GM19324 (cell line): ENCODE measurements around the gene CAMK2G.

Experiments used
- ATAC-seq: cut with Tn5 transposase; IDR thresholded peaks from one replicate; pipeline ENCODE4 v1.9.1; 2021; ENCODE audit warnings: mild to moderate bottlenecking, moderate library complexity; ENCODE audit not compliant: unreplicated experiment, low FRiP score

The CAMK2G gene

DNA sequence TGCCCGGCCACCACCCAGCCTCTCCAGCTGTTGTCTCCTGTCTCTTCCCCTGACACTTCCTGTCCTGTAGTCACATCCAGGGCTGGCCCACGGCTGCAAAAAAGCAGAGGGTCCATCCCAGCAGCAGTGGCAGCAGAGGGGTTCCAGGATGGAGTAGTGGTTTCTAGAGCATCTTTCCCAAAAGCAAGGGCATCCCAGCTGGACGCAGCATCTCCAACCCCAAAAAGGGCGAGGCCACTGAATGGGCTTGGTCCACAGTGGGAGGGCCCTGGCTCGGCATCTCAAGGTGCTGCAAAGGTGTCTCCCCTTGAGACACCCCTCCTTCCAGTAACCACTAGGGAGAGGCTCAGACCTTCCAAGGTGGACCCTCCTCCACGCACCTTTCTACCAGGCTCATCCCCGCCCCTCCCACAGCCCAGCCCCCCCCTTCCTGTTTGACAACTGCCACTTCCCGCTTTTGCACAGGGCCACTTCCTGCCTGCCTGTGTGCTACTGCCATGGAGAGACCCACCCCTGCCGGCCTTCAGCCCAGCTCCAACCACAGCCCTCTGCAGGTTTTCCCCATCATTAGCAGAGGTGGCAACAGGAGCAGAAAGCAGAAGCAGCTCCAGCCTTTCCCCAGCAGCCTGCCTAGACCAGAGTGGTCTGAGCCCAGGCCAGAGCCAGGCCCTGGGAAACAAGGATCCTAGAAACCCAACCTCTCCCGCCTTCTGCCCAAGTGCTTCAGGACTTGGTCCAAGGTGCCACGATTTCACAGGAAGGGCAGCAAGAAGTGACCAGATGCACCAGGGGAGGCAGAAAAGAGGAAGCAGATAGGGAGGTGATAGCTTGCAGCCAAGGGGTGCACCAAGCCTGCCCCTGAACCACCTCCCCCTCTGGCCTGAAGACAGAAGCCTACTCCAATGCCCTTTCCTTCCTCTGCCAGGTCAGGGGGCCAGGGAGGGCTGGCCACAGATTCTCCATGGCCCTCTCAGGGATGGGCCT lies 8.6 kb downstream of the CAMK2G start:
- ATAC-seq = peak; percentile 47

DNA sequence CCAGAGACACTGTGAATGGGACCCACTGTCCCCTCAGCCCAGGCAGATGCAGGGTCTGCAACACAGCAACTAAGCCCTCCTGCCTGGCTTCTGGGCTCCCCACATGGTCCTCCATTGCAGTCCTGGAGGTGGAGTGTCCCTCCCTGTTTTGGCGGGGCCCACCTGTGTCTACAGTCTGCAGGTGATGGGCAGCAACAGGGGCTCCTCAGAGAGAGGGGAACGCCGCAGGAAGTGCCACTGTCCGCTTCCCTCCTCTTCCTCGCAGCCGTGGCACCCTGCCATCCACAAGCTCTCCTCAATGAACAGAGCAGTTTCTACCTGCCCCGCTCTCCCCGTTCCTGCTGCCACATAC lies 9.3 kb downstream of the CAMK2G start:
- no peak for ATAC-seq

DNA sequence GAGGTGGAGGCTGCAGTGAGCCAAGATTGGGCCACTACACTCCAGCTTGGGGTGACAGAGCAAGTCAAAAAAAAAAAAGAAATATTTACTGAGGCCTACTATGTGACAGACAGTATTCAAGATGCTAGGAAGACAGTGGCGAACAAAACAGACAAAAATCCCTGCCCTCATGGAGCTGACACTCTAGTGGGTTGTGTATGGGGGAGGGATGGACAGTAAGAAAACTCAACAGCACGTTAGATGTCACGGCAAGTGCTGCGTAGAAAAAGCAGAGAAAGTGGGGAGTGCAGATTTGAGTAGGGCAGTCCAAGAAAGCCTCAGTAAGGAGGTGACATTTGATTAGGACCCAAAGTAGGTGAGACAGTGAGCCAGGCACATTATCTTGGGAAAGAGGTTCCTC lies 10.1 kb downstream of the CAMK2G start:
- no peak for ATAC-seq

DNA sequence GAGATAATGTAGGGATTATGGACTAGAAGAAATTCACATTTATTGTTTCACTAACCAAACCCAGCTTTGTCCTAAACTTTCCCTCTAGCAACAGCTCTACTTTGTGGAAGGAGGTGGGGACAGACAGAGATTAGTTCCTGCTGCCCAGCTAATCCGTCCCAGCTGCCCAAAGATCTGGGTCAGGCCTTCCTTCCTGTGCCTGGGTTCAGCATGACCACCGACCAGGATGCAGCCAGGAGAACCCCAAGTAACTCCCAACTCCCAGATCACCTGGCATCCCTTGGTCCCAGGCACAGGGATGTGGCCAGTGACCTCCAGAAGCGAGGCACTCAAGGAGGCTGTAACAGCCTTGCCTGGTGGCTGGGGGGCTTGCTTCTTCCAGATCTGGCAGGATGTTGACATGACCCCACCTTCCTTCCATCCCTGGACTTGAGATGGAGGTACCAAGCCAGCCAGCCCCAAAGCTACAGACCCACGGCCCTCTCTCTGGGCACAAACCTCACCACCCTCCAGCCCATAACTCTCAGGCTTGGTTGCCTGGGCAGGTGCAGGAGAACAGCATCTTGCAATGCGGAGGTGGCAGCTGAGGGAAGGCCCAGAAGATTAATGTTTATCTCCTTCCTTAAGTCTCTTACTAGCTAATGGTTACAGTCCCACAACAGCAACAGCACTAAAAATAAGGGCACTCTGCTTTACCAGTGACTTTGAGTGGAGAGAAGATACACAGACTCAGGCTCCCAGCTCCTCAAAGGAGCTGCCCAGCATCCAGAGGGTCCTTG lies 11.1 kb downstream of the CAMK2G start:
- no peak for ATAC-seq

DNA sequence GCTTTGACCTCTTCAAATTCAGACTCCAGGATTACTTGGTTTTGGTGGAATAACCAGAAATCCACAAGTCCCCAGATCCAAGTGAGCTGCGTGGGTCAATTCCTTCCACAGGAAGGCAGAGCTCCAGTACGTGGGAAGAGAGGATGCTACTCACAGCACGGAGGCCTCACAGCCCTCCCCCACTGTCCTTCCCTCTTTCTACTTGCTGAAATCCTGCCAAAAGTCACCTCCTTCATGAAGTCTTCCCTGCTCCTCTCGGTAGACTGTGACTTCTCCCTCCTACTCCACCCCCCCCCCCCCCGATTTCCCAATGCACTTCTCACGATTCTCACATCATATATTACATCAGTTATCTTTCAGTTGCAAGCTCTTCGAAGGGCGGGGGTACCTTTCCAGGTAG lies 12.3 kb downstream of the CAMK2G start:
- no peak for ATAC-seq

DNA sequence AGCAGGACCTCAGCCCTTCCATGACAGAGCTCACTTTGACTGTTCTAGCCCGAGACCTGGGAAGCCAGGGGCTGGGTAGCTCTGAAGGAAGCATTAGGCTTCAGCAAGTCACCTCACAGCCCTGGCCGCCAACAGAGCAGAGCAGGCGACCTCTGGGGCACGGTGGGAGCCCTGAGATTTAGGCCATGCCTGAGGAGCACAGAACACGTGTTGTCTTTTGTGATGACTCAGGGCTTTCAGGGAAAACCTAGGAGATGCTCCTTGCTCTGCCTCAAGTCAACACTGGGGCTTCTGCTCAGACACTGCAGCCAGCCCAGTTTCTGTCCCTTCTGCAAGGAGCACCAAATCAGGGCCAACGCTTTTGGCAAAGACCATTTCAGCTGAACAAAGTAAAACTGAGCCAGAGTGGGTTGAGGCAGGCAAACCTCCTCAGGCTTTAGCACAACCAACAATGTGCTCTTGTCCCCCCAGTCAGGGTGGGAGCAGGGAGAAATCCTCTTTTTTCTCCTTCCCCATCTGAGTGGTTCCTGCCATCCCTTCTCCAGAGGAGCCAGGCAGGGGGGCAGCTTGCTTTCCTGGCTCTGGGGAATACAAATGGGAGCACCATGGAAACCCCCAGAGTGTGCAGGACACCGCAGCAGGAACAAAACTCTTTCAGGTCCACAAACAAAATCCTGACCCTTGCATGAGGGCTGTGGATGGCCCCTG lies 14.4 kb downstream of the CAMK2G start:
- no peak for ATAC-seq

DNA sequence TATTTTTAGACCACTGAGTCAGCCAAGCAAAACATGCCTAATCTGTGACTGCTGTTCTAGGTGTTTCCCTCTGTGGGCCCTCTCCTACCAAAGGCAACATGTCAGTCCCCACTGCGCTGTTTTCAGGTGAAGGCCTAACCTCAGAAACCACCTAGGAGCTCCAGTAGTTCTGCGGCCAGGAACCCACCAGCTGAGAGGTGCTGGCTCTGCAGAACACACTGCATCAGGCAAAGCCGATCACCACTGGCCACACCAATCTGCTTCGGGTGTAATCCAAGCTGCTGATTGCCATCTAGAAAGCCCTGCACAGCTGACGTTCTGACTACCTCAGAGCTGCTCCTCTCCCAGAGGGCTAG lies 14.9 kb downstream of the CAMK2G start:
- no peak for ATAC-seq

DNA sequence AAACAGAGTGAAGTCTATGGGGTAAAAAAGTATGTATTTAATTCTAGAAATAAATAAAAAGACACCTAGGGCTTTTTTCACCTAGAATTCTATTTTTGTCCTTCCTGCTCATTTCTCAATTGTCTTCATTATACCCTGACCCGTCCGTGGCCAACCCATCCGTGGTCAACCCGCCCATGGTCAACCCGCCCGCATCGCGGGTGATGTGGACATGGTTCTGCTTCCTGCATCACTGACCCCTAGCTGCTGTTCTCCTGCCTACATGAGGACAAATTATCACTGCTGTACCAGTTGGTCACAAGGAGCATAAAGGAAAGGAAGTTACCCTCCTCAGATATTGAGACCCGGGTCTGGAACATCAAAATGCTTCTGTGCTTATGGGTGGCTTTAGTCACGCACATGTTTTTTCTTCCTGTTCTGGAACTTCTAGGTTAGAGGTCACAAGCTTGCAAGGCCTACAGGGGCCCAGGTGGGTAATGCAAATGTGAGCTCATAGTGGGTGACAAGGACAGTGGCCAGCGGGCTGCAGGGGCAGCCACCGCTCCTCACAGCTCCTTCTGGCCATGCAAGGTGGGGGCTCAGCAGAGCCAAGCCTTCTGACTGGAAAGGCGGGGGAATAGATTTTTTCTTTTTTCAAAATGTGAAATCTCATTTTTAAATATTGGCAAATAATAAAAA lies 15.5 kb downstream of the CAMK2G start:
- no peak for ATAC-seq

DNA sequence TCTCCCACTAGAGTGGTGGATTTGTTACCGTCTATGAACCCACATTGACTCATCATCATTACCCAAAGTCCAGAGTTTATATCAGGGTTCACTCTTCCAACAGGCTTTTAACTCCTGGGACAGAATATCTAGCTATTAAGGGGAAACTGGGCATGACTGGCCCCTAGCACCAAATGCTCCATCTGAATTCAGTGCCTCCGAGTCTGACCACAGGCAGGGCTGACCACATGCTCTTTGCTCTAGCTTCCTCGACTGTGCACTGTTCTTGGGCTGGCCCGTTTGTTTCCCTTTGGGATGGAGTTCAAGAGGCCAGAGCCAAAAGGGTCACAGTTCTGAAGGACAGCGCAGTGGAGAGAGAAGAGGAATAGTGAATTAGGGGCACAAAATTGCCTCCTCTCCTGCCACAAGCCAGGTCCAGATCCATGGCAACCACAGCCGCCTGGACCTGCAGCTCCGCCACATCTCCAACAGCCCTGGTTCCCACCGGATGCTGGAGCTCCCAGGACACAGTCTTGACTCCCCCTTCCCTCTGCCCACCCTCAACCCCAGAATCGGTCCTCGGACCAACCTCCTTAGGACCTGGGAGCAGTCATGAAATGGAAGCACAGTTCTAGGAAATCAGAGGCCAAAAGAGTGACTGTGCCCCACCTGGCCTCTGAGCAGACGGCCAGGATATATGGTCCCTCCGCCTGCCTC lies 16.2 kb downstream of the CAMK2G start:
- ATAC-seq = no peak

DNA sequence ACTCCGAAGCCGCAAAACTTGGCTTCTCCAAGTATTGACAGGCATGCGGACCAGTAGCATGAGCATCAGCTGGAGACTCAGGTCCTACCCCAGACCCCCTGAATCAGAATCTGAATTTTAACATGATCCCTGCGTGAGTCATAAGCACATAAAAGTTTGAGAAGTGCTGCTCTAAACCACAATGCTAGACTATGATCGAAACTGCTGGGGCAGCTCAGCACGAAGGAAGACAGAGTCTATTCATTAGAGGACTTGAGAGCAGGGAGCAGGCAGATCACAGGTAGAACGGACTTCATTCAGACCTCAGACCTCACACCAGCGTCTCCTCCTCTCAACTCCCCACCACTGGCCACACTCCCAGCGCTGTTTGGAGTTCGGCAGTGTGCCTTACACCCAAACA lies 16.9 kb downstream of the CAMK2G start:
- no peak for ATAC-seq

DNA sequence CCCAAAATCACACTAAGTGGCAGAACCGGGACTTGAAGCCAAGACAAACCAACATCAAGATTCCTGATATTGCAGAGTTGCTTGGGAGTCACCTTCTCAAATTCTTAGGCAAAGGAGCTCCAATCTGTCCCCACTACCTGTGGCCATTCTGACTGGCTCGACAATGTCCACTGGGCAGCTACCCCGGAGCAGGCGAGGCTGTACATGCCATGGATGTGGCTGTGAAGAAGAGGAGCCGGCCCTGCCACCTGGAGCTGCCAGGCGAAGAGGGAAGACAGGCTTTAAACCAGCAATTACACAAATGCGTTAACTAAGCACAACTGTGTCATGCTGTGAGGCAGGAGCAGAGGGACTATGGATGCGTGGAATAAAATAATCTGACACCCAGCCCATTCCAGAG lies 18.1 kb downstream of the CAMK2G start:
- no peak for ATAC-seq

DNA sequence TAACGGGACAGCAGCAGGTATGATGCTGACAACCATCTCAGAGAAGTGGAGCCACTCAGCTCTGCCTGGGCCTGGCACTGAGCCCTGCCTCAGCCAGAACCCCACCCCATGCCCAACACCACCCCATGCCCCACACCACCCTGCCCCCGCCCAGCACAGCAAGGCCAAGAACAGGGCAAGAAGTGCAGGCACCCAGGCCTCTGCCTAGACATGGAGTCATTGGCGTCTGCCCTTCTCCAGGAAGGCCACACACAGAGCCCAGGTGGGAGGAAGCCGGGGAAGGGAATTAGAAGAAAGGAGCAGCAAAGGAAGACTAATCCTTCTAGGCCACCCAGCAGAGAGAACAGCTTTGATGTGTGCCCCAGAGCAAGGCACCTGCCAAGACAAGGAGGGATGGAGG lies 18.9 kb downstream of the CAMK2G start:
- no peak for ATAC-seq

DNA sequence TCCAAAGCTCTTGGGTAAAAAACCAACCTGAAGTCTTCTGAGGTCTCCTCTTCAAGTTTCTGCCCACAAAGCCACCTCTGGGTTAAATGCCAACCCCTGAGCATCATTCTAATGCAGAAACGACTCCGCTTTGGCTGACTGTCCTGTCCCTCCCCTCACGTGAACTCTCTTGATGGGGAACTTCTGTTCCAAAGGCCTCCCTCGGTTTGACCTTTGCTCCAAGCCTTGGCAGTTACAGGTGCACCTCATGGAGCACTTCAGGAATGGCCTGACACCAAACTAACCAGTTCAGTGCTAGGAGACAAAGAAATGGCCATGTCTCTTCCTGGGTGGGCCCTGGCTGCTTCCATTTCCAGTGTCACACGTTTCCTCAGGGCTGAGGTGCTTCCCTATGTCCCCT lies 20.0 kb downstream of the CAMK2G start:
- no peak for ATAC-seq

DNA sequence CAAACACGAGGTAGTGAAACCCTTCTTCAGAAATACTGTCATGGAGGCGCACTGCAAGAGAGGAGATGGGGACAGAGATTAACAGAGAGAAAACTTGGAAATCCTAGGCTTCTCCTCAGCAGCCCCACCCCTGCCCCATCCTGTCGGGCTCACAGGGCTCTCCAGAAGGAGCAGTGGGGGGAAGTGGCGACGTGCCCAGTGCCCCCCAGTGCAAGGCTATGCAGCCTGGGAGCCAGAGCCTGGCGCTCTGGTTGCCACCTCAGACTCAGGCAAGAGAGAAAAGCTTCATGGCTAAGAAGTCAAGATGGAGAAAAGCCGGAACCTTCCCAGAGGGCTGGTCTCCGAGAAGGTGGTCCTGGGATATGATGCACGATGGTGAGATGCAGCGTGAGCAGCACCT lies 21.2 kb downstream of the CAMK2G start:
- ATAC-seq = no peak

DNA sequence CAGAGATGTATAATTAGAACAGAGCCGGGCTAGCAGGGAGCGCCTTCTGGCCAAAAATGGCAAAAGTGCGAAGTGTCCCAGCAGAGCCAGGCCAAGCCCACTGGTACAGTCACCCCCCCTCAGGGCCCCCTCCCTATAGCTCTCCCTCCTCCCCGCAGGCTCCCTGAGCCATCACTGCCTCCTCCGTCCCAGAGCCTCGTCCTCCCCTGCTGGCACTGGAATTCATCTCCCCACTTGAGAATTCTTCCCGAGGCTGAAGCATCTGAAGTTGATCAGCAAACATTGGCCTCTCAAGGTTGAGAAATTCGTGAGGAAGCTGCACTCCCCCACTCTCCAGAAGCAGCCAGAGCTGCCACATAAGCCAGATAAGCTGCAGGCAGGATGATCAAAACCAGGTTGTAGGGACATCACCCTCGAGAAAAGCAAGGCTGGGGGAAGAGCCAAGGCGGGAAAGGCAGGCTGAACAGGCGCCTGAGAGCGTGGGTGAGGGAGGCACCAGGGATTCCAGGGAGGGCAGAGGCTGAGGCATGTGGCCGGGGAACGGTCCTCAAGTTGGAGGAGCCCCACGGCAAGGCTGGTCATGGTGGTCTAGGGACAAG lies 23.4 kb downstream of the CAMK2G start:
- ATAC-seq = no peak

DNA sequence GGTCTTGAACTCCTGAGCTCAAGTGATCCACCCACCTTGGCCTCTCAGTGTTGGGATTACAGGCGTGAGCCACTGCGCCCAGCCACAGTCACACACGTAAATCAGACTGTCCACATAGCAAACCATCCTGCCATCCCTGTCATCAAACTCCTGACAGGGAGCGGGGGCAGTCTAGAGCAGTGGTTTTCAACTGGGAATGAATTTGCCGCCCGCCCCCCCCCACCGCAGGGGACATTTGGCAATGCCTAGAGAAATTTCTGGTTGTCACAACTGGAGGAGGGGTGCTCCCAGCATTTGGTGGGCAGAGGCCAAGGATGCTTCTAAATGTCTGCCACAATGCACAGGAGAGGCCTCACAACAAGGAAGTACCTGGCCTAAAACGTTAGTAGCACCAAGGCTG lies 24.1 kb downstream of the CAMK2G start:
- ATAC-seq = no peak

DNA sequence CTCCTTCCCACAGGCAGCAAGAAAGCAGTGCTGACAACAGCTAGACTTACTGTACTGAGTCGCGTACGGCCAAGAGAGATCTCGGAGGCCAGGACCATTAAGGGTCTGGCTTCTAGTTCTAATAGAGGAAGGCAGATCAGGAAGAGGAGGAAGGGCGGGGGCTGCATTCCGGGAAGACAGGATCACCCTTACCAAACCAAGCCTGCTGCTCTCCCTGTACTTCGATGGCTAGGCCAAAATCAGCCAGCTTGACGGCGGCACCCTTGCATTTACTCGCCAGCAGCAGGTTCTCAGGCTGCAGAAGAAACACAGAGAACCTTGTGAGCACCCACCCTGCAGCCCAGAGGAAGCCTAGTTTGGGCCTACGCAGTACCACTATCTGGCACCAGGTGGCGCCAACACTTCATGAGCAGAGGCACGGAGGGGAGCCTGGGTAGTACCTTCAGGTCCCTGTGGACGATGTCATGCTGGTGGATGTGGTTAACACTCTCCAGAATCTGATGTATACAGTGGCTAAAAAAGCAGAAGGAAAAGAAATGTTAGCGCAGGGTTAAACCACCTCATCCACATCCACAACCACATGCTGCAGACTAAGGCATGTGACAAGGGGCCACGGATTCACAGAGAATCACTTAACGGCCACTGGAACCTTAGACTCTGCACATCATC lies 25.4 kb downstream of the CAMK2G start:
- ATAC-seq = peak; percentile 70

DNA sequence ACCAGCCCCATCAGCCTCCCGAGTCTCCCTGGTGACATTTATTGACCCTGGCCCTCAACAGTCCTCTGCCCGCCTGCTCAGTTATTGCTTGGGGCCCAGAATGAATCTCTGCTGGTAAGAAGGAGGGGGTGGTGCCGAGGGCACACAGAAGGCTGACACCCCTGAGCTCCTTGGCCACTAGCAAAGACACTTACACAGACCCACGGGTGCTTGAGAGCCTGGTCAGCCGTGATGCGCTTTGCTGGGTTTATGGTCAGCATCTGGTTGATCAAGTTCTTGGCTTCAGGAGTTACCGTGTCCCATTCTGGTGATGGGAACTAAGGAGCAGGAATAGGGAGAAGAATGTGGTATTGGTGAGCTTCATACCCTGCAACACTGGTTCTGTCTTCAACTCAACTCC lies 27.3 kb downstream of the CAMK2G start:
- ATAC-seq = no peak

DNA sequence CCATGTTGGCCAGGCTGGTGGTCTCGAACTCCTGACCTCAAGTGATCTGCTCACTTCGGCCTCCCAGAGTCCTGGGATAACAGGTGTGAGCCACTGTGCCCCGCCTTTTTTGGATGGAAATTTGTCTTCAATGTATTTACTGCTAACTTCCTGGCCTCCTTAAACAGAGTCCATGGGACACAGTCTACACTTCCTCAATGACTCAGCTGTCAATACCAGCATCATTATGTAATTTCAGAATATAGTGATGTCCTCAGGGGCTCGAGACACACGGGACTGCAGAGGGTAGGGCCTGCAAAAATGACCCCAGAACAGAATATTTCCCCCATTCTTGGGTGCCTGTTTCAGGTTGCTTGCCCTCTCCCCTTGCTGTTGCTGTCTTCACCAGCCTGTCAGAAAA lies 31.1 kb downstream of the CAMK2G start:
- ATAC-seq = no peak
